Liver (tissue), 9 donors: Measurements from ENCODE around the gene SMARCB1. TPM values are rescaled to one million over a fixed set of nuclear protein-coding genes. Genes with fewer than 3 reads are reported as not detected.
"Not testable (repeated sequence)": the region's sequence is repeated elsewhere in the genome, so short reads cannot be mapped to it uniquely, and the experiment has no call there.

Experiments used
- DNase-seq: peaks from one replicate; pipeline ENCODE4 v3.0.0-alpha.2; 2017; ENCODE audit warnings: low spot score
- H3K27ac ChIP-seq, 2 donors: one replicate each; pipeline ENCODE4 v1.7.0; 2013; ENCODE audit warnings: inconsistent platforms in 2 of 2, low read length in 2 of 2, control low read depth in 1 of 2, low read depth in 1 of 2, mild to moderate bottlenecking in 1 of 2
- H3K27me3 ChIP-seq, 4 donors: one replicate each; pipeline versions ENCODE4 v1.6.1 to v1.7.0; 2013; ENCODE audit warnings: low read length in 3 of 4, inconsistent platforms in 1 of 4, mild to moderate bottlenecking in 1 of 4, moderate library complexity in 1 of 4; ENCODE audit not compliant: control insufficient read depth in 4 of 4, insufficient read depth in 4 of 4
- H3K36me3 ChIP-seq, 4 donors: one replicate each; pipeline versions ENCODE4 v1.6.1 to v1.7.0; 2013; ENCODE audit warnings: low read length in 3 of 4, mild to moderate bottlenecking in 3 of 4, low read depth in 1 of 4, moderate library complexity in 1 of 4; ENCODE audit not compliant: control insufficient read depth in 4 of 4, insufficient read depth in 3 of 4
- H3K4me1 ChIP-seq, 4 donors: one replicate each; pipeline versions ENCODE4 v1.6.1 to v1.7.0; 2013; ENCODE audit warnings: low read length in 3 of 4, mild to moderate bottlenecking in 3 of 4, moderate library complexity in 1 of 4; ENCODE audit not compliant: control insufficient read depth in 4 of 4, insufficient read depth in 4 of 4
- H3K4me3 ChIP-seq, 3 donors: one replicate each; pipeline versions ENCODE4 v1.6.1 to v1.7.0; 2013; ENCODE audit warnings: low read length in 3 of 3, control low read depth in 1 of 3, low read depth in 1 of 3, mild to moderate bottlenecking in 1 of 3
- H3K9ac ChIP-seq, 2 donors: one replicate each; pipeline ENCODE4 v1.7.0; 2013; ENCODE audit warnings: low read length in 2 of 2, mild to moderate bottlenecking in 2 of 2, moderate library complexity in 2 of 2, control low read depth in 1 of 2, low read depth in 1 of 2
- H3K9me3 ChIP-seq, 4 donors: one replicate each; pipeline versions ENCODE4 v1.6.1 to v1.7.0; 2013; ENCODE audit warnings: low read length in 3 of 4; ENCODE audit not compliant: control insufficient read depth in 4 of 4
- EGR1 ChIP-seq, 2 donors: IDR thresholded peaks; 2 replicates each; pipeline ENCODE4 v1.6.1; 2016 to 2018; ENCODE audit warnings: antibody characterized with exemption in 2 of 2, low read depth in 2 of 2
- GABPA ChIP-seq, 2 donors: IDR thresholded peaks in 1 of 2; conservative IDR thresholded peaks in 1 of 2; 2 replicates each; pipeline ENCODE4 v1.6.1; 2016; ENCODE audit warnings: antibody characterized with exemption in 2 of 2, mild to moderate bottlenecking in 1 of 2, moderate library complexity in 1 of 2
- HNF4A ChIP-seq, 2 donors: conservative IDR thresholded peaks; 2 replicates each; pipeline ENCODE4 v1.6.1; 2016; ENCODE audit warnings: antibody characterized with exemption in 2 of 2, mild to moderate bottlenecking in 2 of 2
- JUND ChIP-seq, 2 donors: IDR thresholded peaks; 2 replicates each; pipeline ENCODE4 v1.6.1; 2016; ENCODE audit warnings: antibody characterized with exemption in 2 of 2
- NR2F2 ChIP-seq: IDR thresholded peaks from 2 replicates; pipeline ENCODE4 v1.6.1; 2016; ENCODE audit warnings: antibody characterized with exemption
- RAD21 ChIP-seq, 2 donors: IDR thresholded peaks; 2 replicates each; pipeline ENCODE4 v1.6.1; 2016; ENCODE audit warnings: antibody characterized with exemption in 2 of 2, mild to moderate bottlenecking in 2 of 2
- RXRA ChIP-seq, 2 donors: IDR thresholded peaks; 2 replicates each; pipeline ENCODE4 v1.6.1; 2017 to 2018; ENCODE audit warnings: antibody characterized with exemption in 2 of 2, mild to moderate bottlenecking in 1 of 2
- SP1 ChIP-seq: IDR thresholded peaks from 2 replicates; pipeline ENCODE4 v1.6.1; 2018; ENCODE audit warnings: antibody characterized with exemption, mild to moderate bottlenecking
- WGBS: extraction: QIAGEN DNeasy Blood & Tissue Kit; methylation state at CpG from one replicate; pipeline ENCODE4 v1.1.7; 2013; 5-methylcytosine and 5-hydroxymethylcytosine counted together
- polyA plus RNA-seq, 2 donors: library from polyadenylated mRNA; stranded (reverse) in 1 of 2; unstranded in 1 of 2; fragments of 200-250 nt in 1 of 2; fragments of >200 nt in 1 of 2; fragmentation: Nextera tagmentation in 1 of 2; extraction: Ambion mirVana in 1 of 2; gene quantifications; one replicate each; pipeline versions ENCODE4 v1.2.1 to v1.2.3, GENCODE V29; 2013 to 2015
- total RNA-seq, 2 donors: library from RNA; depleted of rRNA; stranded (reverse); fragments of >200 nt; gene quantifications; one replicate each; pipeline ENCODE4 v1.2.3, GENCODE V29; 2014
- TF ChIP-seq, protein P1 (sequence below): fragments of 150-350 bp; IDR thresholded peaks from 2 replicates; pipeline ENCODE4 v1.5.1; 2017; ENCODE audit warnings: improper control_type of control experiment, low read depth, low read length; ENCODE audit not compliant: missing input control
- TF ChIP-seq, protein P2 (sequence below): IDR thresholded peaks from 2 replicates; pipeline ENCODE4 v1.6.1; 2016; ENCODE audit warnings: antibody characterized with exemption, mild to moderate bottlenecking
- TF ChIP-seq, protein P3 (sequence below): IDR thresholded peaks from 2 replicates; pipeline ENCODE4 v1.6.1; 2016; ENCODE audit warnings: antibody characterized with exemption
- donor health status: healthy.
- donor health status: healthy.
- donor health status: healthy.
- donor health status: healthy.
- donor health status: healthy.

Gene SMARCB1
- total and polyA plus RNA-seq, 4 donors = 15.1 to 22.5 (median 19.1) TPM

DNA sequence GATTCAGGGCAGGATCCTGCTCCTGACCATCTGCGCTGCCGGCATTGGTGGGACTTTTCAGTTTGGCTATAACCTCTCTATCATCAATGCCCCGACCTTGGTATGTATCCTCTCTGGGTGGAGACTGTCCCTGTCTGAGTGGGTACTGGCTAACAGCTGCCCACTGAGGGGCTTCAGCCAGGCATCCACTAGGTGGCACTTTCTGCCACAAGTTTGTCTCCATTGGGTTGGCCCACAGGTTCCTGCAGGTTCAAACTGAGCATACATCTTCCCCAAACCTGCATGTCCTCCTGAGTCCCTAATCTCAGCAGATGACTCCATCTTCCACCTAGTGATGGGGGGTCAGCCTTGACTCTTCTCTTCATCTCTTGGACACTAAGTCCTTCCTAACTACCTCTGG lies 75.3 kb downstream of the SMARCB1 start:
- DNase-seq = no peak

DNA sequence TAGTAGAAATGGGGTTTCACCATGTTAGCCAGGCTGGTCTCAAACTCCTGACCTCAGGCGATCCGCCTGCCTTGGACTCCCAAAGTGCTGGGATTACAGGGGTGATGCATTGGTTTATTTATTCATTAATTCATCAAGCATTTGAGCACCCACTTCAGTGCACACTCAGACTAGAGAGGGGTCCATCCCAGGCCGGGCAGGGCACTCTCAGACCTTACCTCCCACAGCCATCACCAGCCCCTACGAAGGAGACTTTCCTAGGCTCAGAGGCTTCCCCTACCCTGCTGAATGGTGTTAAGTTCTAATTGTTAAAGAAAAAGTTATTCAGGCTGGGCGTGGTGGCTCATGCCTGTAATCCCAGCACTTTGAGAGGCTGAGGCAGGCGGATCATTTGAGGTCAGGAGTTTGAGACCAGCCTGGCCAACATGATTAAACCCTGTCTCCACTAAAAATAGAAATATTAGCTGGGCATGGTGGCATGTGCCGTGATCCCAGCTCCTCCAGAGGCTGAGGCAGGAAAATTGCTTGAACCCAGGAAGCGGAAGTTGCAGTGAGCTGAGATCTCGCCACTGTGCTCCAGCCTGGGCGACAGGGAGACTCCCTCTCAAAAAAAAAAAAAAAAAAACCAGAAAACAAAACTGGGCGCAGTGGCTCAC lies 77.9 kb downstream of the SMARCB1 start:
- H3K9me3 ChIP-seq, H3K4me3 ChIP-seq, H3K27ac ChIP-seq, H3K9ac ChIP-seq, H3K27me3 ChIP-seq, DNase-seq, H3K4me1 ChIP-seq: not testable (repeated sequence)
- WGBS = 82% methylated on average over 11 of the region's 11 CpGs
- peaks cover 3 to 11% (median 9%) of the 10 kb centered on the region in 4 donors for H3K36me3 ChIP-seq

More for the DNA sequence above, 75.3 kb downstream of the SMARCB1 start:
- Histone ChIP-seq H3K4me3 (no peak overlapping the region), H3K27ac (no peak overlapping the region), H3K9ac (no peak overlapping the region), H3K9me3 (no peaks in the 10 kb centered on the region), H3K27me3 (no peaks in the 10 kb centered on the region), H3K36me3 (no peaks in the 10 kb centered on the region), H3K4me1 (peaks cover 0 to 13% (median 9%) of the 10 kb centered on the region in 4 donors)
- no peak for TF ChIP-seq JUND (IDR thresholded peaks at IDR 0.05)
- TF ChIP-seq EGR1 (IDR thresholded peaks at IDR 0.05; ENCODE audit: low read depth in 2 of 2) = no peak
- TF ChIP-seq, protein P1, sequence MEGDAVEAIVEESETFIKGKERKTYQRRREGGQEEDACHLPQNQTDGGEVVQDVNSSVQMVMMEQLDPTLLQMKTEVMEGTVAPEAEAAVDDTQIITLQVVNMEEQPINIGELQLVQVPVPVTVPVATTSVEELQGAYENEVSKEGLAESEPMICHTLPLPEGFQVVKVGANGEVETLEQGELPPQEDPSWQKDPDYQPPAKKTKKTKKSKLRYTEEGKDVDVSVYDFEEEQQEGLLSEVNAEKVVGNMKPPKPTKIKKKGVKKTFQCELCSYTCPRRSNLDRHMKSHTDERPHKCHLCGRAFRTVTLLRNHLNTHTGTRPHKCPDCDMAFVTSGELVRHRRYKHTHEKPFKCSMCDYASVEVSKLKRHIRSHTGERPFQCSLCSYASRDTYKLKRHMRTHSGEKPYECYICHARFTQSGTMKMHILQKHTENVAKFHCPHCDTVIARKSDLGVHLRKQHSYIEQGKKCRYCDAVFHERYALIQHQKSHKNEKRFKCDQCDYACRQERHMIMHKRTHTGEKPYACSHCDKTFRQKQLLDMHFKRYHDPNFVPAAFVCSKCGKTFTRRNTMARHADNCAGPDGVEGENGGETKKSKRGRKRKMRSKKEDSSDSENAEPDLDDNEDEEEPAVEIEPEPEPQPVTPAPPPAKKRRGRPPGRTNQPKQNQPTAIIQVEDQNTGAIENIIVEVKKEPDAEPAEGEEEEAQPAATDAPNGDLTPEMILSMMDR = peak; percentile 58
- TF ChIP-seq HNF4A (conservative IDR thresholded peaks at IDR 0.05) = no peak
- no peak for TF ChIP-seq GABPA (IDR thresholded peaks at IDR 0.05 in 1 of 2, conservative IDR thresholded peaks at IDR 0.05 in 1 of 2)
- peak; percentile 76 to 82 for TF ChIP-seq RAD21 (IDR thresholded peaks at IDR 0.05)
- TF ChIP-seq, protein P2, sequence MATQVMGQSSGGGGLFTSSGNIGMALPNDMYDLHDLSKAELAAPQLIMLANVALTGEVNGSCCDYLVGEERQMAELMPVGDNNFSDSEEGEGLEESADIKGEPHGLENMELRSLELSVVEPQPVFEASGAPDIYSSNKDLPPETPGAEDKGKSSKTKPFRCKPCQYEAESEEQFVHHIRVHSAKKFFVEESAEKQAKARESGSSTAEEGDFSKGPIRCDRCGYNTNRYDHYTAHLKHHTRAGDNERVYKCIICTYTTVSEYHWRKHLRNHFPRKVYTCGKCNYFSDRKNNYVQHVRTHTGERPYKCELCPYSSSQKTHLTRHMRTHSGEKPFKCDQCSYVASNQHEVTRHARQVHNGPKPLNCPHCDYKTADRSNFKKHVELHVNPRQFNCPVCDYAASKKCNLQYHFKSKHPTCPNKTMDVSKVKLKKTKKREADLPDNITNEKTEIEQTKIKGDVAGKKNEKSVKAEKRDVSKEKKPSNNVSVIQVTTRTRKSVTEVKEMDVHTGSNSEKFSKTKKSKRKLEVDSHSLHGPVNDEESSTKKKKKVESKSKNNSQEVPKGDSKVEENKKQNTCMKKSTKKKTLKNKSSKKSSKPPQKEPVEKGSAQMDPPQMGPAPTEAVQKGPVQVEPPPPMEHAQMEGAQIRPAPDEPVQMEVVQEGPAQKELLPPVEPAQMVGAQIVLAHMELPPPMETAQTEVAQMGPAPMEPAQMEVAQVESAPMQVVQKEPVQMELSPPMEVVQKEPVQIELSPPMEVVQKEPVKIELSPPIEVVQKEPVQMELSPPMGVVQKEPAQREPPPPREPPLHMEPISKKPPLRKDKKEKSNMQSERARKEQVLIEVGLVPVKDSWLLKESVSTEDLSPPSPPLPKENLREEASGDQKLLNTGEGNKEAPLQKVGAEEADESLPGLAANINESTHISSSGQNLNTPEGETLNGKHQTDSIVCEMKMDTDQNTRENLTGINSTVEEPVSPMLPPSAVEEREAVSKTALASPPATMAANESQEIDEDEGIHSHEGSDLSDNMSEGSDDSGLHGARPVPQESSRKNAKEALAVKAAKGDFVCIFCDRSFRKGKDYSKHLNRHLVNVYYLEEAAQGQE = no peak
- 76% methylated on average over 3 of the region's 3 CpGs for WGBS

DNA sequence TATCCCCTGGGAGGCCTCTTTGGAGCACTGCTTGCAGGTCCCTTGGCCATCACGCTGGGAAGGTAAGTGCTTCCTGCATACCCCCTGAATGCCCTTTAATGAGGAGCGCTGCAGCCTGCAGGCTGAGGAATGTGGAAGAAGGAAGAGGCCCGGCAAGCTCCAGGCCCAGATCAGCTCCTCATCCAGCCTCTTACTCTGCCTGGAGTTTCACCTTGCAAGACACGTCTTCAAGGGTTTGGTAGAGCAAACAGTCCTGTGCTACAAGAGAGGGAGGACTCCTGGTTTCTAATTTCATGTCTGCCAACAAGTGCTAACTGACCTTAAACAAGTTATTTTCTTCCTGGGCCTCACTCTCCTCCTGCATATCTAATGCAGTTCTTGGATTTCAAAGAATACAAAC lies 81.8 kb downstream of the SMARCB1 start:
- Histone ChIP-seq H3K9me3 (no peaks in the 10 kb centered on the region), H3K4me3 (no peak overlapping the region), H3K36me3 (peaks cover 3 to 13% (median 10%) of the 10 kb centered on the region in 4 donors), H3K4me1 (no peaks in the 10 kb centered on the region), H3K9ac (no peak overlapping the region), H3K27ac (no peak overlapping the region), H3K27me3 (no peaks in the 10 kb centered on the region)
- no peak for DNase-seq
- WGBS = 98% methylated on average over 4 of the region's 4 CpGs
- TF ChIP-seq, protein P1 = no peak
- TF ChIP-seq, protein P3, sequence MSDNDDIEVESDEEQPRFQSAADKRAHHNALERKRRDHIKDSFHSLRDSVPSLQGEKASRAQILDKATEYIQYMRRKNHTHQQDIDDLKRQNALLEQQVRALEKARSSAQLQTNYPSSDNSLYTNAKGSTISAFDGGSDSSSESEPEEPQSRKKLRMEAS = no peak
- TF ChIP-seq NR2F2 (no peak), RXRA (IDR thresholded peaks at IDR 0.05) (no peak), SP1 (no peak)
- TF ChIP-seq, protein P2 = no peak
